OCI-LY7 (cell line): Measurements from ENCODE around the gene ZNF732.

Experiments
- CTCF ChIP-seq: fragments of 200-600 bp; sonication (generic); conservative IDR thresholded peaks from 2 replicates; pipeline ENCODE4 v1.5.1; 2014; ENCODE audit warnings: mild to moderate bottlenecking, antibody characterized with exemption, low read length, moderate library complexity, mixed read lengths
- EZH2phosphoT487 ChIP-seq: fragments of 200-600 bp; sonication (generic); IDR thresholded peaks from 2 replicates; pipeline ENCODE4 v1.6.1; 2018; ENCODE audit warnings: low read depth, borderline replicate concordance, mild to moderate bottlenecking, mixed run types, antibody characterized with exemption, low read length, moderate library complexity, mixed read lengths

GRCh38 chr4:309807-310206, 4.5 kb upstream of the ZNF732 start:
- TF ChIP-seq CTCF (no peak), EZH2phosphoT487 (no peak)
